Progenitor cell of endocrine pancreas (in vitro differentiated cells): ENCODE results near the gene CTSD. TPM values are rescaled to one million over a fixed set of nuclear protein-coding genes. Genes with fewer than 3 reads are reported as not detected.
A peak's percentile ranks its signal among the peaks of the same experiment; 100 is the strongest.

Experiments
- DNase-seq: peaks from one replicate; pipeline ENCODE4 v3.0.0; 2021; ENCODE audit warnings: low spot score; ENCODE audit not compliant: unreplicated experiment
- H3K27ac Mint-ChIP-seq: 2 replicates; pipeline ENCODE4 v1.8.0; 2021; ENCODE audit warnings: mild to moderate bottlenecking, moderate library complexity, mixed read lengths
- H3K27me3 Mint-ChIP-seq: 2 replicates; pipeline ENCODE4 v1.8.0; 2021; ENCODE audit warnings: mixed read lengths
- H3K36me3 Mint-ChIP-seq: 2 replicates; pipeline ENCODE4 v1.8.0; 2022; ENCODE audit warnings: mixed read lengths; ENCODE audit not compliant: insufficient read depth
- H3K4me1 Mint-ChIP-seq: 2 replicates; pipeline ENCODE4 v1.8.0; 2021; ENCODE audit warnings: low read depth, mixed read lengths
- H3K4me3 Mint-ChIP-seq: 2 replicates; pipeline ENCODE4 v1.8.0; 2021; ENCODE audit warnings: low read depth, mild to moderate bottlenecking, moderate library complexity, mixed read lengths
- H3K9me3 Mint-ChIP-seq: 2 replicates; pipeline ENCODE4 v1.8.0; 2021; ENCODE audit warnings: low read depth, mixed read lengths
- total RNA-seq: library from RNA; stranded (reverse); gene quantifications from 2 replicates; pipeline ENCODE4 v1.2.1, GENCODE V29; 2021
- TF ChIP-seq, protein P1 (sequence below): fragments of 200-600 bp; sonication (generic); IDR thresholded peaks from one replicate; pipeline ENCODE4 v1.5.0; 2021; ENCODE audit warnings: antibody characterized with exemption, mild to moderate bottlenecking; ENCODE audit not compliant: unreplicated experiment

The CTSD gene
- total RNA-seq, 1 donor from 2014 or later: 158 TPM

DNA sequence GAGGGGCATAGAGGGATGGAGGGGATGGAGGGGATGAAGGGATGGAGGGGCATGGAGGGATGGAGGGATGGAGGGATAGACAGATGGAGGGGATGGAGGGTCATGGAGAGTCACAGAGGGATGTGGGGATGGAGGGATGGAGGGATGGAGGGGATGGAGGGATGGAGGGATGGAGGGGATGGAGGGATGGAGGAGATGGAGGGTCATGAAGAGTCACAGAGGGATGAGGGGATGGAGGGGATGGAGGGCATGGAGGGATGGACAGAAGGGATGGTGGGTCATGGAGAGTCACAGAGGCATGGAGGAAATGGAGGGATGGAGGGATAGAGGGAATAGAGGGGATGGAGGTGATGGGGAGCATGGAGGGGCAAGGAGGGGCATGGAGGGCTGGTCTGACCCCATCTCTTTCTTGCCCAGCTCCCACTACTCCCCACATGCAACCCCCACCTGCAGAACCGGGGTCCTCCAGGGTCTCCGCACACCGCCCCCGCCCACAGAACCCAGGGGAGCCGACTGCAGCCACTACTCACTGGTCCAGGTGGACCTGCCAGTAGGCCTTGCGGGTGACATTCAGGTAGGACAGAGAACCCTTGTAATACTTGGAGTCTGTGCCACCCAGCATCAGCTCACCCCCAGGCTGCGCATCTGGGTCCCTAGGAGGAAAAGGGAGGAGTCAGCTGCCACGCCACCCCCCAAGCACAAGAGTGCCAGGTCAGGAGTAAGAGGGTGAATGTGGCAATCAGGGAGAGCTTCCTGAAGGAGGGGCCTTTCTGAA, 9.2 kb downstream of the CTSD start:
- Mint-ChIP-seq H3K9me3 (no peaks in the 10 kb centered on the region), H3K4me3 (no peak overlapping the region), H3K36me3 (no peaks in the 10 kb centered on the region), H3K4me1 (peaks cover 8% of the 10 kb centered on the region), H3K27me3 (peaks cover 11% of the 10 kb centered on the region), H3K27ac (peak overlapping the region; percentile 43)
- TF ChIP-seq, protein P1, sequence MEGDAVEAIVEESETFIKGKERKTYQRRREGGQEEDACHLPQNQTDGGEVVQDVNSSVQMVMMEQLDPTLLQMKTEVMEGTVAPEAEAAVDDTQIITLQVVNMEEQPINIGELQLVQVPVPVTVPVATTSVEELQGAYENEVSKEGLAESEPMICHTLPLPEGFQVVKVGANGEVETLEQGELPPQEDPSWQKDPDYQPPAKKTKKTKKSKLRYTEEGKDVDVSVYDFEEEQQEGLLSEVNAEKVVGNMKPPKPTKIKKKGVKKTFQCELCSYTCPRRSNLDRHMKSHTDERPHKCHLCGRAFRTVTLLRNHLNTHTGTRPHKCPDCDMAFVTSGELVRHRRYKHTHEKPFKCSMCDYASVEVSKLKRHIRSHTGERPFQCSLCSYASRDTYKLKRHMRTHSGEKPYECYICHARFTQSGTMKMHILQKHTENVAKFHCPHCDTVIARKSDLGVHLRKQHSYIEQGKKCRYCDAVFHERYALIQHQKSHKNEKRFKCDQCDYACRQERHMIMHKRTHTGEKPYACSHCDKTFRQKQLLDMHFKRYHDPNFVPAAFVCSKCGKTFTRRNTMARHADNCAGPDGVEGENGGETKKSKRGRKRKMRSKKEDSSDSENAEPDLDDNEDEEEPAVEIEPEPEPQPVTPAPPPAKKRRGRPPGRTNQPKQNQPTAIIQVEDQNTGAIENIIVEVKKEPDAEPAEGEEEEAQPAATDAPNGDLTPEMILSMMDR: no peak
- DNase-seq: no peak

- Mint-ChIP-seq H3K9me3 (no peaks in the 10 kb centered on the region), H3K4me3 (no peak overlapping the region), H3K4me1 (peaks cover 9% of the 10 kb centered on the region), H3K27me3 (peaks cover 14% of the 10 kb centered on the region), H3K27ac (no peak overlapping the region), H3K36me3 (no peaks in the 10 kb centered on the region)
- TF ChIP-seq, protein P1: no peak
- DNase-seq: no peak
Measured at GRCh38 chr11:1753929-1754305, 9.8 kb downstream of the CTSD start.

- Mint-ChIP-seq H3K4me3 (no peak overlapping the region), H3K9me3 (no peaks in the 10 kb centered on the region), H3K27me3 (peaks cover 16% of the 10 kb centered on the region), H3K4me1 (peaks cover 9% of the 10 kb centered on the region), H3K27ac (no peak overlapping the region), H3K36me3 (no peaks in the 10 kb centered on the region)
- TF ChIP-seq, protein P1: no peak
- DNase-seq: no peak
Measured at GRCh38 chr11:1753229-1753928, 10.3 kb downstream of the CTSD start.

DNA sequence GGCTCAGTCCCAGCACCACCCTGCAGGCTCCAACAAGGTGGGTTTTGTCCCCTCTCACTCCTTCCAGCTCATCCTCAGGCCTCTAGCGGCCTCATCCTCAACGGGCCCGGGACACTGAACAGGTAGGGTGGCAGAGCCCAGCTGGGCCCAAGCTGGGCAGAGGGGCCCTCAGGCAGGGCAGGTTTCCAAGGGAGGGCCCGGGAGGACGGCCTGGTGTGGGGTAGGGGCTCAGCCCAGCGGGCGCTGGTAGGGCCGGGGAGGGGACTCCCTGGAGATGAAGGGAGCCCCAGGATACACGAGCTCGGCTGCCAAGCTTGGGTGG, 10.9 kb downstream of the CTSD start:
- H3K9me3 Mint-ChIP-seq: no peaks in the 10 kb centered on the region
- H3K27ac Mint-ChIP-seq: no peak overlapping the region
- peaks cover 9% of the 10 kb centered on the region for H3K4me1 Mint-ChIP-seq
- DNase-seq: no peak
- TF ChIP-seq, protein P1: no peak
- no peaks in the 10 kb centered on the region for H3K36me3 Mint-ChIP-seq
- peaks cover 20% of the 10 kb centered on the region for H3K27me3 Mint-ChIP-seq
- no peak overlapping the region for H3K4me3 Mint-ChIP-seq

DNA sequence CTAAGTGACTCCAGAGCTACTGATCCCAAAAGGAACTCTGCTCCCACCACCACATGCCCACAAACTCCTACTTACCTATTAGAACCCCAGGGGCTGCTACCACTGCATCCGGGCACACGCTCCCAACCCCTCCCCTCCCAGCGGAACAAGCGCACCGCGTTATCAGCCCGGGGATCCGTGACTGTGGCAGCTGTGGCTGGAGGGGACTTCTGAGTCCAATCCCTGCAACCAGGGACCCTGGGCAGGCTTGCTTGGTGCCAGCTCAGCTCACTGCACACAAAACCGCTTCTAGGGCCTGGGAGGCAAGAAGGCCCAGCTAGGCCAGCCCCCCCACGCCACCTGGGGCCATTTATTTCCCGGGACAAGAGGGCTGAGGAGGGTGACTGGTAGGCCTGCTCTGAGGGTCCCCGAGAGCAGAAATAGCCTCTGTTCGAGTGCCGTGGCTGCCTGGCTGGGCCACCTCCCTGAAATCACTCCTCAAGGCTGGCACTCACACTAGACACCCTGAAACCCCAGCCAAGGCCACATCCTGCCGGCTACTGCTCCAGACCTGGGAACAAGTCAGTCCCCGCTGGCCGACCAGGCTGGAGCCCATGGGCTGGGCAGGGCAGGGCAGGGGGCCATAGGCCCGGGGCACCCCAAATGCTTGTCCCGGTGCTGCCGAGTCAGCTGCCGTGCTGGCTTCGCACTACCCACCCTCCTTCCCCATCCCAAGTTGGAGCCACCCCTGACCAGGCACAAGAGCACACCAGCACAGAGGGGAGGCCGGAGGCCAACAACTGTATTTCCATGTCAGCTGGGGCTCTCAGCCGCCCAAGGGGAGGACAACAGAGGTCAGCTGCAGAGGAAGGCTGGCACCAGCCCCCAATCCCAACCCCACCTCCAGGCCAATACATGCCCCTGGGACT, 11.5 kb downstream of the CTSD start:
- H3K27me3 Mint-ChIP-seq: peaks cover 25% of the 10 kb centered on the region
- H3K9me3 Mint-ChIP-seq: no peaks in the 10 kb centered on the region
- H3K4me1 Mint-ChIP-seq: peaks cover 9% of the 10 kb centered on the region
- DNase-seq: no peak
- no peak overlapping the region for H3K27ac Mint-ChIP-seq
- no peaks in the 10 kb centered on the region for H3K36me3 Mint-ChIP-seq
- no peak overlapping the region for H3K4me3 Mint-ChIP-seq
- TF ChIP-seq, protein P1: no peak
